GM12873 (cell line): ENCODE results near the gene MCM9.

ENCODE experiments used
- CTCF ChIP-seq: IDR thresholded peaks from 2 replicates; pipeline ENCODE4 v1.5.1; 2012; ENCODE audit warnings: low read depth, mild to moderate bottlenecking, moderate library complexity, low read length, control low read depth; ENCODE audit not compliant: insufficient read depth; ENCODE audit errors: missing control alignments

MCM9 gene

GRCh38 chr6:118903691-118904090 is 31.3 kb downstream of the MCM9 start:
- no peak for TF ChIP-seq CTCF

GRCh38 chr6:118903138-118903537 is 31.8 kb downstream of the MCM9 start:
- no peak for TF ChIP-seq CTCF

- TF ChIP-seq CTCF: no peak
Measured at GRCh38 chr6:118902726-118903125, 32.2 kb downstream of the MCM9 start.

GRCh38 chr6:118899948-118900347 is 35.0 kb downstream of the MCM9 start:
- no peak for TF ChIP-seq CTCF

- TF ChIP-seq CTCF: no peak
Measured at GRCh38 chr6:118897386-118897785, 37.6 kb downstream of the MCM9 start.

GRCh38 chr6:118896339-118897136 is 38.4 kb downstream of the MCM9 start:
- peak; percentile 43 for TF ChIP-seq CTCF

- no peak for TF ChIP-seq CTCF
Measured at GRCh38 chr6:118895859-118896258, 39.1 kb downstream of the MCM9 start.
